Right lobe of liver (tissue), 4 donors: ENCODE measurements around the gene ITPR2.

Experiments used
- POLR2A ChIP-seq: fragments of 450-650 bp; IDR thresholded peaks from one replicate; pipeline ENCODE4 v1.6.1; 2017; ENCODE audit warnings: antibody characterized with exemption, mild to moderate bottlenecking
- TF ChIP-seq, protein P1 (sequence below), 4 donors: fragments of 200-600 bp in 3 of 4; fragments of 450-650 bp in 1 of 4; IDR thresholded peaks; one replicate each; pipeline versions ENCODE4 v1.5.1 to v1.8.0; 2016 to 2022; ENCODE audit warnings: antibody characterized with exemption in 4 of 4, mild to moderate bottlenecking in 2 of 4
- donor health status: DM: no; HTN: no; CAD: no.
- donor health status: DM: no; HTN: no; CAD: no.
- donor health status: DM: no; HTN: yes; CAD: no.

DNA sequence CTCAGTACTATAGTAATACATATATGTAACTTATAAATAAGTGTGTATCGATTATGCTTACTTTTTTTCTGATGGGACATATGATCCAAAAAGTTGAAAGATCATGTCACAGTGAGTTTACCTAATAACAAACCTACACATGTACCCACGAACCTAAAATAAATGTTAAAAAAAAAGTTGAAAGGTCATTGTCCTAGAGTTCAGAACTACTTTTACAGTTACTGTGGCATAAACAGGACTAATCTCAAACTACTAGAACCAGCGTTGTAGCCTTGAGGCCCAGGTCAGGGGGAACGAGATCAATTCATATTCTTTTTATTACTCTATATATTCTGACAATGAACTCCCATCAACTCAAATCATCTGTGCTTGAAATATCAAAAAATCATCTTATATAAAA, 81.8 kb downstream of the ITPR2 start:
- TF ChIP-seq, protein P1, sequence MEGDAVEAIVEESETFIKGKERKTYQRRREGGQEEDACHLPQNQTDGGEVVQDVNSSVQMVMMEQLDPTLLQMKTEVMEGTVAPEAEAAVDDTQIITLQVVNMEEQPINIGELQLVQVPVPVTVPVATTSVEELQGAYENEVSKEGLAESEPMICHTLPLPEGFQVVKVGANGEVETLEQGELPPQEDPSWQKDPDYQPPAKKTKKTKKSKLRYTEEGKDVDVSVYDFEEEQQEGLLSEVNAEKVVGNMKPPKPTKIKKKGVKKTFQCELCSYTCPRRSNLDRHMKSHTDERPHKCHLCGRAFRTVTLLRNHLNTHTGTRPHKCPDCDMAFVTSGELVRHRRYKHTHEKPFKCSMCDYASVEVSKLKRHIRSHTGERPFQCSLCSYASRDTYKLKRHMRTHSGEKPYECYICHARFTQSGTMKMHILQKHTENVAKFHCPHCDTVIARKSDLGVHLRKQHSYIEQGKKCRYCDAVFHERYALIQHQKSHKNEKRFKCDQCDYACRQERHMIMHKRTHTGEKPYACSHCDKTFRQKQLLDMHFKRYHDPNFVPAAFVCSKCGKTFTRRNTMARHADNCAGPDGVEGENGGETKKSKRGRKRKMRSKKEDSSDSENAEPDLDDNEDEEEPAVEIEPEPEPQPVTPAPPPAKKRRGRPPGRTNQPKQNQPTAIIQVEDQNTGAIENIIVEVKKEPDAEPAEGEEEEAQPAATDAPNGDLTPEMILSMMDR (IDR thresholded peaks at IDR 0.05), result no peak
- no peak for TF ChIP-seq POLR2A
